Motor neuron (in vitro differentiated cells): Measurements from ENCODE around the gene SPDYE1. TPM values are rescaled to one million over a fixed set of nuclear protein-coding genes. Genes with fewer than 3 reads are reported as not detected.
"Not testable (repeated sequence)": the region's sequence is repeated elsewhere in the genome, so short reads cannot be mapped to it uniquely, and the experiment has no call there.

Source experiments
- ATAC-seq, 8 experiments: fragments of 200-7000 bp; cut with Tn5 transposase; replicated peaks in 6 of 8; 2 replicates each; pipeline ENCODE4 v1.8.0; 2021; ENCODE audit warnings: mild to moderate bottlenecking in 8 of 8, moderate library complexity in 8 of 8
- H3K27ac ChIP-seq, 2 donors: fragments of 250-450 bp; sonication (Bioruptor Pico); 2 replicates each; pipeline ENCODE4 v1.9.0; 2021; ENCODE audit warnings: antibody characterized with exemption in 2 of 2, mild to moderate bottlenecking in 2 of 2, moderate library complexity in 1 of 2
- H3K4me1 ChIP-seq, 2 donors: fragments of 250-450 bp; sonication (Bioruptor Pico); replicated peaks in 1 of 2; 2 replicates each; pipeline ENCODE4 v1.6.1; 2021; ENCODE audit warnings: antibody characterized with exemption in 2 of 2, mild to moderate bottlenecking in 2 of 2, moderate library complexity in 1 of 2
- H3K4me3 ChIP-seq, 5 donors: fragments of 250-450 bp; sonication (Bioruptor Pico); 2 replicates each; pipeline ENCODE4 v1.9.0; 2021; ENCODE audit warnings: antibody characterized with exemption in 5 of 5, mild to moderate bottlenecking in 5 of 5, moderate library complexity in 4 of 5
- WGBS, 10 experiments: fragments of 450-650 bp; shearing (Covaris generic); methylation state at CpG; one replicate each; pipeline ENCODE4 v1.0.0; 2022; 5-methylcytosine and 5-hydroxymethylcytosine counted together
- in situ Hi-C, 9 experiments: fragments of 400-800 bp; cut with MboI; loops; one replicate each; pipeline ENCODE4 v1.15.0; 2021; ENCODE audit warnings: low sequenced_read_pairs in 9 of 9, low pct_unique_long_range_greater_than_20kb in 2 of 9; ENCODE audit not compliant: unreplicated experiment in 9 of 9
- total RNA-seq, 8 experiments: library from RNA; unstranded; fragments of 300-600 nt; gene quantifications; 2 replicates each; pipeline versions ENCODE4 v1.2.3 to v1.2.4, GENCODE V29; 2022

SPDYE1 gene
- total RNA-seq, 8 experiments from 2014 or later = 0.22 to 2.5 (median 0.44) TPM

DNA sequence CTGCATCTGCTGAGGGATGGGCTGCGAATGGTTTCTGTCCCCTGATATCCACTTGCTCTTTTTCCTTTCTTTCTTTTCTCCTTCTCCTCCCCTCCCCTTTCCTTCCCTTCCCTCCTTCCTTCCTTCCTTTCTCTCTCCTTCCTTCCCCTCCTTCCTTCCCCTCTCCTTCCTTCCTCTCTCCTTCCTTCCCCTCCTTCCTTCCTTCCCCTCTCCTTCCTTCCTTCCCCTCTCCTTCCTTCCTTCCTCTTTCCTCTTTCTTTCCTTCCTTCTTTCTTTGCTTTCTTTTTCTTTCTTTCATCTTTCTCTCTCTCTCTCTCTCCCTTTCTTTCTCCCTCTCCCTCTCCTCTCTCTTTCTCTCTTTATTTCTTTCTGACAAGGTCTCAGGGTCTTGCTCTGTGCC lies 20.2 kb upstream of the SPDYE1 start:
- WGBS, 10 experiments = no CpG with 5 or more reads among the region's 1 CpG
- H3K27ac ChIP-seq = no peak overlapping the region
- H3K4me3 ChIP-seq = no peak overlapping the region
- ATAC-seq = no peak
- H3K4me1 ChIP-seq = no peaks in the 10 kb centered on the region
- in situ Hi-C loops = no loop called here

DNA sequence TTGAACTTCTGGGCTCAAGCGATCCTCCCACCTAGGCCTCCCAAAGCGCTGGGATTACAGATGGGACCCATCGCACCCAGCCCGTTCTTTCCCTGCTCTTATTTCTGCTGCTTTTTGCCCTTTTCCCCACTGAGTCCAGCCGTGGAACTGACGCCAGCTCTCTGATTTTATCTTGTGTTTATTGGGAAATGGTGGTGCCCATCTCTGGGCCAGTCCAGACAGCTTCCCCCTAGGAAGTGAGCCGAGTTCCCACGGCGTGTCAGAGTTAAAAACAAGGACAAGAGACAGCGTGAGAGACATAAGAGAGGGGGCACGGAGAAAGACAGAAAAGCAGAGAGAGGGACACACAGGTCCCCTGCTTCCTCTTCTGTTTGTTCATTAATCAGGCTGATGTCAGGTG lies 19.6 kb upstream of the SPDYE1 start:
- H3K4me3 ChIP-seq, in situ Hi-C loops, ATAC-seq, H3K27ac ChIP-seq, H3K4me1 ChIP-seq: not testable (repeated sequence)
- 70% methylated on average over 2 of the region's 11 CpGs; no CpG with 5 or more reads in 9 of the 10 experiments for WGBS, 10 experiments

DNA sequence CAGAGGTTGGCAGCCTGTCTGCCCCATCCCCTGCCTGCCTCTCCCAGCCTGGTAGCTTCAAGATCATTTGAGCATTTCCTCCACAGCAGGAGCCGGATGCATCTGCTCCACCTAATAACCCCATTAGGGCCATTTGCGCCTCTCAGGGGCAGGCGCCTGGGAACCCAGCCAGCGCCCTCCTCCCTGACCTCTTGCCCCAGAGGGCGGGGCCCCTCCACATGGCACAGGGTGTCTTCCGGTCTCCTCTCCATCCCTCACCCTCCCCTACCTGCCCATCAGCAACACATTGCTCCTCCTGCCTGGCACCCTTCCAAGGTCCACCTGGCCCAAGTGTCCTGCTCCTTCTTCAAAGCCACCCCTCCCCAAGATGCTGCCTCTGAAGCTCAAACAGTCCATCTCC lies 14.8 kb upstream of the SPDYE1 start:
- H3K4me3 ChIP-seq, H3K27ac ChIP-seq, ATAC-seq, in situ Hi-C loops, H3K4me1 ChIP-seq: not testable (repeated sequence)
- no CpG with 5 or more reads among the region's 6 CpGs for WGBS, 10 experiments

DNA sequence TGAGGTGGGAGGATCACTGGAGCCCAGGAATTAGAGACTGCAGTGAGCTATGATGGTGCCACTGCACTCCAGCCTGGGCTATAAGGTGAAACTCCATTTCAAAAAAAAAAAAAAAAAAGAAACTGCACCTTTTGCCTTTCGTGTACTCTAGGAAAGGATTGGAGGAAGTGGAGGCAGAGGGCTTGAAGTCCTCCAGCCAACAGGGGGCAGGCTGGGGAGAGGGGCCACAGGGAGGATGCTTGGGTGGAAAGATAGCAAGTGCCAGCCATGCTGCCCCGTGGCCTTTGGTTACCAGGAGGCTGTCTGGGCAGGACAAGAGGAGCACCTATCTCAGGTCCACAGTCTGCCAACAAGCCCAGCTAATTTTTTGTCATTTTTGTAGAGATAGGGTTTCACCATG lies 14.0 kb upstream of the SPDYE1 start:
- 100% methylated on average over 1 of the region's 2 CpGs; no CpG with 5 or more reads in 9 of the 10 experiments for WGBS, 10 experiments
- in situ Hi-C loops, H3K4me3 ChIP-seq, H3K27ac ChIP-seq, ATAC-seq, H3K4me1 ChIP-seq: not testable (repeated sequence)

DNA sequence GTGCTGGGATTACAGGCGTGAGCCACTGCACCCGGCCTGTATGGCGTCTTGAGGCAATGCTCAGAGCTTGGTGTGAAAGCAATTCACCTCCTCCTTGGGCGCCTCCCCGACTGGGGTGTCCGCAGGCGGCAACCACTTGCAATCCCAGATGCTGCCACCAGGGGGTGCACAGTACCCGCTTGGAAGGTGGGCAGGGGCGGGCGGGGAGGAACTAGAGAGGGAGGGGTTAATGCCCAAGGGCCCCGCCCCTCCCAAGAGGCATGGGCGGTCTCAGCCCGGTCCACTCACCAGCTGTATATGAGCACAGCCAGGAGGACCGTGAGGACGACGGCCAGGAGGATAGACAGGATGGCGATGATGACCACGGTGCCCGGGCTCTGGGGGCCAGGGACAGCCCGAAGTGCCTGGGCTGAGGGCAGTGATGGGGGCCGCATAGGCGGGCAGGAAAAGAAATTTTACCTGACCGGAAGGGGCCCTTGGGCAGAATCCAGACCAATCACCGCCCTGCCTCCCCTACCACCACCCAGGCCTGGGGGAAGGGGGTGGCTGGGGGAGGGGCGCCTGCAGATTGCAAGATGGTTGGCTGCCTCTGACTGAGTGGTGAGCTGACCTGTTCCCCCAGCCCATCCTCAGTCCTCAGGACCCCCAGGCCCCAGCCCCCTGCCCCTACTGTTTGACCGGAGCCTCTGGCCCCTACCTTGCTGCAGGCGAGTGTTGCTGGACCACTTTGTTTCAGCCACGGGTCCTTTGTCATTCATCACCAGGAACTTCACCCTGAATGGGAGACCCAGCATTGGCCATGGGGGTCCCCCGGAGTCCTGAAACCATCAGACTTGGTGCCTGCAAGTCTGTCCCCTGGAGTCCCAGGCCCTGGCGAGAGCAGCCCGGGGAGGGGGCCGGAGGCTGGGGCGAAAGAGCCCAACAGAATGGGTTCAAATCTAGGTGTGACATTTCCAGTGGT lies 11.5 kb upstream of the SPDYE1 start:
- WGBS, 10 experiments = 40% methylated on average over 4 of the region's 33 CpGs; no CpG with 5 or more reads in 9 of the 10 experiments
- in situ Hi-C loops, H3K4me3 ChIP-seq, H3K4me1 ChIP-seq, H3K27ac ChIP-seq: not testable (repeated sequence)
- peak; percentile 44 to 94 (median 71) for ATAC-seq

DNA sequence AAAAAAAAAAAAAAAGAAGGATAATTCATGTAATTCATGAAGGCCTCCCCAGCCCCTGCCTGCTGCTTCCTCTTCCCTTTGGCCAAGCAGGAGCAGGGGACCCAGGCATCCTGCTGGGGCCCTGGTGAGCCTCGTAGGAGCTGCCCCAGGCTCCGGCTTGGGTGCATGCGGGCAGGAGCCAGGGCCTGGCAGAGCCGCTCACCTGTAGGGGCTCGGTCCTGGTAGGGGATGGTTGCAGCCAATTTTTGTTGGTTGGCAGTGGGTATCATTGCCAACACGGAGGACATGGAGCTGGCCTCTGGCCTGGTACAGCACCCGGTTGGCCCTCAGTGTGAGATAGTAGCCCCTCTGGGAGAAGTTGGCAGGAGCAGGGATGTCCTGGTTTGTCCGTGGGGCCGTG lies 10.2 kb upstream of the SPDYE1 start:
- in situ Hi-C loops, ATAC-seq, H3K27ac ChIP-seq, H3K4me3 ChIP-seq, H3K4me1 ChIP-seq: not testable (repeated sequence)
- no CpG with 5 or more reads among the region's 9 CpGs for WGBS, 10 experiments

DNA sequence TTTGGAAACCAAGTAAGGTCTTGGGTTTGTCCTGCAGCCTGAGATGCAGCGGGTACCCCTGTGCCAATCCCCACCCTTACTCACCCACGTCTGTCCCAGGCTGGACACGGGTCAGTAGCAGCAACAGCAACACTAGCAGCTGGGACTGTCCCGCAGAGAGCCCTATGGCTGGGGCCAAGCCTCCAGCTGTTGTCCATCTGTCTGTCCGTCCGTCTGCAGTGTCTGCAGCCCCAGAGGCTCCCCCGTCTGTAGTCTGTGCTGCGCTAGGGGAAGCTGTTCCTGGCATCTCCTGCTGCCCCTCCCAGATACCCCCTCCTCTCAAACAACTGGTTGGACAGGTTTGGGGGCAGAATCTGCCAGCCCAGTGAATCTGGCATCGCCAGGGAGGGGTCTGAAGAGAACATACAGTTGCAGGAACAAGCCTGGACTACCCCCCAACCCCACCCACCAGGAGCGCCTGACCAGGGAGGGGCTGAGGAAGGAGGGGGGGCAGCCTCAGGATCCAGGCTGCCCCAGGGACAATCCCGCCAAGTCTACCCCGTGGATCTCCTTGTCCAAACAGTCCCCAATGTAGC lies 7.6 kb upstream of the SPDYE1 start:
- H3K27ac ChIP-seq, H3K4me1 ChIP-seq, in situ Hi-C loops, H3K4me3 ChIP-seq: not testable (repeated sequence)
- no CpG with 5 or more reads among the region's 12 CpGs for WGBS, 10 experiments
- ATAC-seq = peak in 1 of 8 experiments; percentile 5

DNA sequence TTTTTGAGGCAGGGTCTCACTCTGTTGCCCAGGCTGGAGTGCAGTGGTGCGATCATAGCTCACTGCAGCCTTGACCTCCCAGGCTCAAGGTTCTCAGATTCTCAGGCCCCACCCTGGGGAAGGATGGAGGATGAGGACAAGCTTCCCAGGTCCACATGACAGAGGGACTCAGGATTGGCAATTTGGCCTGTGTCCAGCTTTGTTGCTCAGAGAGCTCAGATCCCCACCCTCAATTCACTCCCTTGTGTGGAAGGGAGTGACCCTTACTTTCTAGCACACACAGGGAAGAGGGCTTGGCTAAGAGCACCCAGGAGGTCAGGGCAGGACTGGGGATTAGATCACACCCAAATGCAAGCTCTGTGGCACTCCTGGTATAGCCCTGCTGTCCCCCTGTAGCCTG lies 6.9 kb upstream of the SPDYE1 start:
- H3K27ac ChIP-seq, H3K4me1 ChIP-seq, H3K4me3 ChIP-seq, in situ Hi-C loops: not testable (repeated sequence)
- no CpG with 5 or more reads among the region's 1 CpG for WGBS, 10 experiments
- ATAC-seq = peak in 2 of 8 experiments; percentile 23 to 27

DNA sequence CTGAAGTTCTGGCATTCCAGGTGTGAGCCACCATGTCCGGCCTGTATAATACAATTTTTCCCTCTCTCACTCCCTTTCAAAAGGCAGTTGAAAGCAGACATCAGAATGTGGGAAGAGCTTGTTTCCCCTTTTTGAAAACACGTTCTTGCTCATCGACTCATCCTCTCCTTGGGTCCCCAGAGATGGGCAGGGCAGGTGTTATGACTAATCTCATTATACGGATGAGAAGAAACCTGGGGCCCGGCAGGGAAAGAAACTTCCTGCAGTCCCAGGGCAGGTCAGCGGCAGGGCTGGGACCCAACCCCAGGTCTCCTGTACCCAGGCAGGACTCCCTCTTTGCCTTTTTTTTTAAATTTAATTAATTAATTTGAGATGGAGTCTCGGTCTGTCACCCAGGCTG lies 4.8 kb upstream of the SPDYE1 start:
- H3K27ac ChIP-seq, H3K4me3 ChIP-seq, H3K4me1 ChIP-seq, in situ Hi-C loops: not testable (repeated sequence)
- peak in 1 of 8 experiments; percentile 80 for ATAC-seq
- WGBS, 10 experiments = 50 to 80% methylated on average over 1 of the region's 7 CpGs; no CpG with 5 or more reads in 8 of the 10 experiments

DNA sequence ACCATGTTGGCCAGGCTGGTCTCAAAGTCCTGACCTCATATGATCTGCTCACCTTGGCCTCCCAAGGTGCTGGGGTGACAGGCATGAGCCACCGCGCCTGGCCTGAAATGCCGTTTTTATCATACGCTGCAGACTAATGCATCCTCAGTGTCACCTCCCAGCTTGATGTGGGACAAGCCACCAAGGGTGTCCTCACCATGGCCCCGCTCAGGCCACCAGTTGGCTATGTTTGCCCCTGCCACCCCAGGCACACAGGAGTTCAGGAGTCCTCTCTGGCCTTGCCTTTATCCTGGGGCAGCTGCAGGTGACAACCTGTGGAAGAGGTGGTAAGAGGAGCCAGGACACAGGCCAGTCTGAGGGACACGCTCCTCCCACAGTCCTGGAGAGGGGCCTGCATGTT lies 3.0 kb upstream of the SPDYE1 start:
- WGBS, 10 experiments = 100% methylated on average over 2 of the region's 6 CpGs; no CpG with 5 or more reads in 9 of the 10 experiments
- H3K4me3 ChIP-seq, ATAC-seq, H3K27ac ChIP-seq, H3K4me1 ChIP-seq, in situ Hi-C loops: not testable (repeated sequence)

DNA sequence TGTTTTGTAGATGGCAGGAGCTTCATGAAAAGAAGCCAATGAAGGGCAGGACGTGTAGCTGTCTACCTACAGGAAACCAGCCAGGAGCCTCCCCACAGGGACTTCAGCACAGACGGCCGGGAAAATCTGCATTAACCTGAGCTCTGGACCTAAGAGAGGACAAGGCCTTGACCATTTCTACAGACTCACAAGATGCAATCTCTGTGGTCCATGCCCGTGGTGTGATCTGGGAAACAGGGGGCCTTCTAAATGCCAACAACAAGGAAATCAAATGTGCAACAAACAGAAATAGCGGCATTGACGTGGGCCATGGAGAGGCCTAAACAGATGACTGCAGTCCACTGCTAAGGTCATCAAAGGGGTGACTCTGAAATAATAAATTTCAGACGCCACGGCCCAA lies 14.4 kb downstream of the SPDYE1 start:
- H3K27ac ChIP-seq, H3K4me1 ChIP-seq, ATAC-seq, H3K4me3 ChIP-seq, in situ Hi-C loops: not testable (repeated sequence)
- 60 to 100% (median 100%) methylated on average over 1 to 2 of the region's 8 CpGs; no CpG with 5 or more reads in 6 of the 10 experiments for WGBS, 10 experiments

DNA sequence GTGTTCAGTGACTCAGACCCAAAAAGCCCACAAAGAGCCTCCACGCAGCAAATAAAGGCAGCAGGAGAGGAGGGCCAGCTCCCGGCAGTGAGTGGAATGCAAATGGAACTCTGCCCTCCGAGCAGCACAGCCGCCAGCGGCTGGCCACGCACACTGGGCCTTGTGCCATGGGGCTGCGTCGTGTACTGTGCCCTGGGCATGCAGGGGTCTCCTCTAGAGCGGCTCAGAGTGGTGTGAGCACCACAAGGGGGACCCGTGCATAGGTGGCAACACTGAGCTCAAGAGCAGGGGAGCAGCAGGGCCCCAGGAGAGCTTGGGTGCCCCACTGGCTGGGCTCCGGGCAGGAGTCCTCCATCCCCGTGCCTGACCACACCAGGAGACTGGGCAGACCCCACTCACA lies 17.4 kb downstream of the SPDYE1 start:
- H3K27ac ChIP-seq, H3K4me1 ChIP-seq, ATAC-seq, in situ Hi-C loops, H3K4me3 ChIP-seq: not testable (repeated sequence)
- WGBS, 10 experiments = no CpG with 5 or more reads among the region's 12 CpGs

DNA sequence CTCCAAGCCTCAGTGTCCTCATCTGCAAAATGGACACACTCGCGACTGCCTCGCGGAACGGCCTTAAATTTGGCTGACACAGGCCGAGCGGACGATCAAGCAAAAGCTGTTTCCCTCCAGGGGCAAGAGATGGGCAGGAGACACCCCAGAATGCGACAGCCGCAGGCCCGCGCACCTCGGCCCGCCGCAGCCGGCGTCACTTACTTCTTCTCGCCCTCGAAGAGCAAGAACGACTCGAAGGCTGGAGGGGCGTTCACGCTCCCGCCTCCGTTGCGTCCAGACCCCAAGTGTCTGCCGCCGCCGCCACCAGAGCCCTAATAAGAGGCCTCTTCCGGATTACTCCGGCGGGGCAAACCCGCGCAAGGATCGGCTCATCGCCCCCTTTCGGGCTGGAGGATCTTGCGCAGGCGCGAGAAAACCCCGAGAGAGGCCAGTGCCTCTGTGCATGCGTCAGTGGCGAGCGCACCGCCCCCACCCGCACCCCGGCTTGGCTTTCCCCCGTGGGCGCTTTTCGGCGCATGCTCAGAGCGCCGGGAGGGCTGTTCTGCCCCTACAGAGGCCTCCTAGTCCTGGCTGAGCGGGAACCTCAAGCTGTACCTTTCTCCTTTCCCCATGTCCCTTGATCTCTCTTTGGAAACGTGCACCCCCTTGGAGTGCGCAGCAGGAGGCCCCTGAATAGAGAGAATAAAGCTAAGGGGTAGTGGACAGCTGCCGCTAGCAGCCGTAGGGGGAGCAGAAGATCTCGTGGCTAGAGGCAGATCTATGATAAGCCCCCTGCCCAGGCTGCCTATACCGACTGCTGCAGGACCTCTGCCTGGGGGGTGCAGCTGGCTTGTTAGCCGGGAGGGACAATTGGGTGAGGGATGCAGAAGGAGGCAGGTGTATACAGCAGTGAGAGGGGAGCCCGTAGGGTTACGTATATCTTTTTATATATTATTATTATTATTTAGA lies 21.4 kb downstream of the SPDYE1 start:
- H3K27ac ChIP-seq = peak overlapping the region; percentile 68 to 72
- in situ Hi-C loops, H3K4me1 ChIP-seq: not testable (repeated sequence)
- peak; percentile 95 to 99 (median 96) for ATAC-seq
- H3K4me3 ChIP-seq = peak overlapping the region; percentile 48 to 71 (median 64)
- 0% methylated on average over 1 to 11 of the region's 63 CpGs; no CpG with 5 or more reads in 7 of the 10 experiments for WGBS, 10 experiments
